ENCODE data around the gene PLB1.

DNA sequence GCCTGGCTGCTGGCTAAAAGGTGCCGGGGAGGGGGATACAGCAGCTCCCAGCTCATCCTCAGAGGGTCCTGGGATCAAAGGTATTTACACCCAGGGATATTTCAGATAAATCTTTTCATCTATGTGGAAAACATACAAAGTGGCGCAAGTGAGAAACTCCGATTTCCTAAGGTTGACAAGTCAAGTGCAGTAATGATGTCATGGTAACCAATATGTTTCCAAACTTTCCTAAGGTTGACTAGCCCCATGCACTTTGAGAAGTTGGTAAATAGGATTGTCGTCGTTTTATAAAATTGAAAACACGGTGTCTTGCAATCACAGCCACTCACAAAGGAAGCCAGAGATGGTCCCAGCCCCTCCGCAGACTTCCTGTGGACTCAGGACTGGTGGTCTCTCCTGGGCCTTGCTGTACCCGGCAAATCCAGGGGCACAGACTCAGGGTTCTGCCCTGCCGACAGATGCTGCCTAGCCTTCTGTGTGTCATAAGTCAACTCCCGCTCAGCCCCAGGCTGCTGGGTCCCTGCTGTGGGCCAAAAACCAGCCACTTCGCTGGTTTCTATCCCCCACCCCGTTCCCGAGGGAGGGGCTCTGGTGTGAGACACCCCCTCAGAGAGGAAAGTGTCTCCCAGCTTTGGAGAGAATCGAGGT, 144.5 kb downstream of the PLB1 start:
- TF ChIP-seq CTCF (IDR thresholded peaks at IDR 0.05; ENCODE audit: insufficient read depth, low read length) (no peak), REST (IDR thresholded peaks at IDR 0.05; ENCODE audit: insufficient replicate concordance, low read depth) (no peak), POLR2AphosphoS5 (IDR thresholded peaks at IDR 0.05; ENCODE audit: low read depth) (no peak), GABPA (IDR thresholded peaks at IDR 0.05; ENCODE audit: low read depth) (no peak)
